GM18505 (cell line): ENCODE results near the gene NOSIP.

Experiments used
- ATAC-seq: cut with Tn5 transposase; IDR thresholded peaks from one replicate; pipeline ENCODE4 v1.9.1; 2021; ENCODE audit not compliant: unreplicated experiment
- POLR2A ChIP-seq: IDR thresholded peaks from 4 replicates; pipeline ENCODE4 v1.6.1; 2011; ENCODE audit warnings: borderline replicate concordance; ENCODE audit not compliant: insufficient read depth, insufficient read length; ENCODE audit errors: extremely low read depth

The NOSIP gene

GRCh38 chr19:49534632-49535385, 45.5 kb downstream of the NOSIP start:
- ATAC-seq: no peak
- TF ChIP-seq POLR2A: no peak

- TF ChIP-seq POLR2A: no peak
- ATAC-seq: no peak
These were observed 46.5 kb downstream of the NOSIP start for GRCh38 chr19:49533551-49534488.

- no peak for ATAC-seq
- TF ChIP-seq POLR2A: no peak
These were observed 49.6 kb downstream of the NOSIP start for GRCh38 chr19:49530708-49531107.

- no peak for TF ChIP-seq POLR2A
- no peak for ATAC-seq
These were observed 52.1 kb downstream of the NOSIP start for GRCh38 chr19:49528211-49528771.

- no peak for TF ChIP-seq POLR2A
- no peak for ATAC-seq
These were observed 55.4 kb downstream of the NOSIP start for GRCh38 chr19:49524812-49525455.

- no peak for TF ChIP-seq POLR2A
- no peak for ATAC-seq
These were observed 59.5 kb downstream of the NOSIP start for GRCh38 chr19:49520705-49521319.

- ATAC-seq: no peak
- TF ChIP-seq POLR2A: no peak
These were observed 62.3 kb downstream of the NOSIP start for GRCh38 chr19:49518033-49518432.

GRCh38 chr19:49515767-49516166, 64.6 kb downstream of the NOSIP start:
- ATAC-seq: no peak

GRCh38 chr19:49514151-49514550, 66.2 kb downstream of the NOSIP start:
- no peak for ATAC-seq
- TF ChIP-seq POLR2A: no peak

More at GRCh38 chr19:49515767-49516166, 64.6 kb downstream of the NOSIP start:
- TF ChIP-seq POLR2A: no peak

GRCh38 chr19:49513746-49514118, 66.6 kb downstream of the NOSIP start:
- ATAC-seq: no peak
- TF ChIP-seq POLR2A: no peak

- no peak for ATAC-seq
- no peak for TF ChIP-seq POLR2A
These were observed 67.2 kb downstream of the NOSIP start for GRCh38 chr19:49512970-49513745.
